Breast epithelium (tissue), 4 donors: ENCODE measurements around the gene ZNF879. TPM values are rescaled to one million over a fixed set of nuclear protein-coding genes. Genes with fewer than 3 reads are reported as not detected.

Experiments
- DNase-seq, 2 donors: peaks; one replicate each; pipeline ENCODE4 v3.0.0-alpha.2; 2019; ENCODE audit warnings: low spot score in 2 of 2
- H3K27ac ChIP-seq, 2 donors: fragments of 200-600 bp; sonication (generic) in 1 of 2; one replicate each; pipeline ENCODE4 v1.5.1; 2016 to 2019; ENCODE audit warnings: mild to moderate bottlenecking in 1 of 2
- H3K27me3 ChIP-seq, 2 donors: fragments of 200-600 bp; sonication (generic) in 1 of 2; one replicate each; pipeline versions ENCODE4 v1.5.1 to v1.6.0; 2017 to 2019; ENCODE audit warnings: control low read depth in 1 of 2, mild to moderate bottlenecking in 1 of 2
- H3K36me3 ChIP-seq: fragments of 200-600 bp; one replicate; pipeline ENCODE4 v1.5.1; 2019
- H3K4me1 ChIP-seq, 2 donors: fragments of 200-600 bp; sonication (generic); one replicate each; pipeline ENCODE4 v1.5.1; 2016 to 2019; ENCODE audit warnings: control low read depth in 1 of 2
- H3K4me3 ChIP-seq, 3 donors: fragments of 200-600 bp; sonication (generic); 1 replicate in 2 of 3; 2 replicates in 1 of 3; pipeline ENCODE4 v1.5.1; 2016 to 2019; ENCODE audit warnings: mild to moderate bottlenecking in 3 of 3, moderate library complexity in 2 of 3
- H3K9me3 ChIP-seq, 2 donors: fragments of 200-600 bp; sonication (generic) in 1 of 2; one replicate each; pipeline ENCODE4 v1.5.1; 2016 to 2019; ENCODE audit warnings: control low read depth in 1 of 2
- CTCF ChIP-seq, 3 donors: fragments of 450-650 bp; IDR thresholded peaks; one replicate each; pipeline ENCODE4 v1.5.1; 2016 to 2017; ENCODE audit warnings: antibody characterized with exemption in 3 of 3, mild to moderate bottlenecking in 3 of 3, moderate library complexity in 3 of 3
- POLR2A ChIP-seq: fragments of 450-650 bp; IDR thresholded peaks from one replicate; pipeline ENCODE4 v1.6.1; 2016; ENCODE audit warnings: antibody characterized with exemption, mild to moderate bottlenecking, moderate library complexity
- POLR2AphosphoS5 ChIP-seq, 3 donors: sonication (generic); formaldehyde crosslinking; IDR thresholded peaks; one replicate each; pipeline ENCODE4 v1.6.1; 2017; ENCODE audit warnings: antibody characterized with exemption in 3 of 3
- intact Hi-C: fragments of 100-400 bp; cut with DNase I; formaldehyde crosslinking; loops from one replicate; pipeline ENCODE4 v1.15.1; 2023; ENCODE audit warnings: low total_unique reads
- total RNA-seq, 3 donors: library from RNA; depleted of rRNA; stranded (reverse); fragments of >200 nt; gene quantifications; one replicate each; pipeline ENCODE4 v1.1.0, GENCODE V29; 2016

The ZNF879 gene
- total RNA-seq, 3 donors from 2014 or later, result 4.8 to 13.8 (median 7.9) TPM

GRCh38 chr5:179054036-179054785, 30.6 kb downstream of the ZNF879 start:
- Histone ChIP-seq H3K36me3 (no peaks in the 10 kb centered on the region), H3K4me1 (no peaks in the 10 kb centered on the region), H3K27me3 (peaks cover 0 to 5% of the 10 kb centered on the region in 2 donors), H3K9me3 (peaks cover 0 to 10% of the 10 kb centered on the region in 2 donors), H3K27ac (no peak overlapping the region), H3K4me3 (no peak overlapping the region)
- no peak for DNase-seq
- TF ChIP-seq POLR2A (no peak), CTCF (IDR thresholded peaks at IDR 0.05) (no peak), POLR2AphosphoS5 (IDR thresholded peaks at IDR 0.05) (no peak)
- intact Hi-C loops, result no loop called here

GRCh38 chr5:179054876-179055275, 31.3 kb downstream of the ZNF879 start:
- no peak overlapping the region for H3K27ac ChIP-seq
- intact Hi-C loops, result no loop called here

GRCh38 chr5:179055436-179055835, 31.8 kb downstream of the ZNF879 start:
- intact Hi-C loops, result no loop called here
- H3K4me1 ChIP-seq, result no peaks in the 10 kb centered on the region

More at GRCh38 chr5:179054876-179055275, 31.3 kb downstream of the ZNF879 start:
- no peaks in the 10 kb centered on the region for H3K36me3 ChIP-seq
- peaks cover 0 to 6% of the 10 kb centered on the region in 2 donors for H3K9me3 ChIP-seq
- H3K27me3 ChIP-seq, result peaks cover 0 to 5% of the 10 kb centered on the region in 2 donors
- TF ChIP-seq POLR2A (no peak), CTCF (IDR thresholded peaks at IDR 0.05) (no peak), POLR2AphosphoS5 (IDR thresholded peaks at IDR 0.05) (no peak)
- no peaks in the 10 kb centered on the region for H3K4me1 ChIP-seq
- no peak for DNase-seq
- H3K4me3 ChIP-seq, result no peak overlapping the region

GRCh38 chr5:179055841-179056240, 32.2 kb downstream of the ZNF879 start:
- DNase-seq, result no peak
- intact Hi-C loops, result no loop called here
- Histone ChIP-seq H3K27ac (no peak overlapping the region), H3K27me3 (peaks cover 0 to 5% of the 10 kb centered on the region in 2 donors), H3K4me3 (no peak overlapping the region), H3K4me1 (no peaks in the 10 kb centered on the region), H3K9me3 (peaks cover 0 to 6% of the 10 kb centered on the region in 2 donors), H3K36me3 (no peaks in the 10 kb centered on the region)
- TF ChIP-seq CTCF (IDR thresholded peaks at IDR 0.05), result no peak

More at GRCh38 chr5:179055436-179055835, 31.8 kb downstream of the ZNF879 start:
- TF ChIP-seq CTCF (IDR thresholded peaks at IDR 0.05) (no peak), POLR2AphosphoS5 (IDR thresholded peaks at IDR 0.05) (no peak), POLR2A (no peak)
- Histone ChIP-seq H3K9me3 (peaks cover 0 to 6% of the 10 kb centered on the region in 2 donors), H3K4me3 (no peak overlapping the region), H3K27me3 (peaks cover 0 to 5% of the 10 kb centered on the region in 2 donors), H3K36me3 (no peaks in the 10 kb centered on the region), H3K27ac (no peak overlapping the region)
- no peak for DNase-seq

- Histone ChIP-seq H3K27me3 (peaks cover 0 to 5% of the 10 kb centered on the region in 2 donors), H3K27ac (peak within 1 kb of the TSS; percentile 70 to 73), H3K9me3 (peaks cover 14 to 19% of the 10 kb centered on the region in 2 donors), H3K4me1 (peaks cover 0 to 9% of the 10 kb centered on the region in 2 donors), H3K4me3 (peak within 1 kb of the TSS; percentile 78 to 92 (median 89)), H3K36me3 (no peaks in the 10 kb centered on the region)
- intact Hi-C loops, result no loop called here
- peak; percentile 39 to 53 (median 45) for TF ChIP-seq POLR2AphosphoS5 (IDR thresholded peaks at IDR 0.05)
- TF ChIP-seq POLR2A, result no peak
- DNase-seq, result peak; percentile 61 to 82
Measured at GRCh38 chr5:179060116-179061008, 36.8 kb downstream of the ZNF879 start, which contains the start of gene ZNF354C. Gene ZNF354C (plus strand): TSS chr5:179060373. CDS start chr5:179062069, 1,696 bp downstream.
